ENCODE data around the gene CDC14A.
A peak's percentile ranks its signal among the peaks of the same experiment; 100 is the strongest.
"Not testable (repeated sequence)": the region's sequence is repeated elsewhere in the genome, so short reads cannot be mapped to it uniquely, and the experiment has no call there.

Gene CDC14A

DNA sequence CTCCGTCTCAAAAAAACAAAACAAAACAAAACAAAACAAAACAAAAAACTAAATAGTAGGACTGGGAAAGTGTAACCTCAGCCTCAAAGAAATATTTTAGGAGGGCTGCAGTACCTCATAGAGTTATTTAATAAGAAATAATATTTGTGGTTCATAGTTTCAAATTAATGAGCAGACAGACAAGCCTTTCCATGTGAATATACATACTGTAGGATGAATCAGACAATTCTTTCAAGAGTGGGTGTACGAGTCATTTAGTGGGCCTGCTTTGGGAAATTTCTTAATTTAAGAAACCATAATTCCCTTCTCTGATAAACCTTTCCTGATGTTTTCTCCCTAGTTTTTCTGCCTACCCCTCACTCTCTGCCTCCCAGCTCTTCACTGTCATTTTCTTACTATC lies 52.5 kb downstream of the CDC14A start:
- peak; percentile 32 for DNase-seq (ENCODE audit: low read depth)

DNA sequence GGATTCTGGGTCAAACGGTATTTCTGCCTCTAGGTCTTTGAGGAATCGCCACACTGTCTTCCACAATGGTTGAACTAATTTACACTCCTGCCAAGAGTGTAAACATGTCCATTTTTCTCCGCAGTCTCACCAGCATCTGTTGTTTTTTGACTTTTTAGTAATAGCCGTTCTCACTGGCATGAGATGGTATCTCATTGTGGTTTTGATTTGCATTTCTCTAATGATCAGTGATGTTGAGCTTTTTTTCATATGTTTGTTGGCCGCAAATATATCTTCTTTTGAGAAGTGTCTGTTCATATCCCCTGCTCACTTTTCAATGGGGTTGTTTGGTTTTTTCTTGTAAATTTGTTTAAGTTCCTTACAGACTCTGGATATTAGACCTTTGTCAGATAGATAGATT lies 53.6 kb downstream of the CDC14A start:
- DNase-seq (ENCODE audit: low read depth), result not testable (repeated sequence)

GRCh38 chr1:100407390-100407789 lies 55.1 kb downstream of the CDC14A start:
- DNase-seq (ENCODE audit: low read depth), result not testable (repeated sequence)

DNA sequence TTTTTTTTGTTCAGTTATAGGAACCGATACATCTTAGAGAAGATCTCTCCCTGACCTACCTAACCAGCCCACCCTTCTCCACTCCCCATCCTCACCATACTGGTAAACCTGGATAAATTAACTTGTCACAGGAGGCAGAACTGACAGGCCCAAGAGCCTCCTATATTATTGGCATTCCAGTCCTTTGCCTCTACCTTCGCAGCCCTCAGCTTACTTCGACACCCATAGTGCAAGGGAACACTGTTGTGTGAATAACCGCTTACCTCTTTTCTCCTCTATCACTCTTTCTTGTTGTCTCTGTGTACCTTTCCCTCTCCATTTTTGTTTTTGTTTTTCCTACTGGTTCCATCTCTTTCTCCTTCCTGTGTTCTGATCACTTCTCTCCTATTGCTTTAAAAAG lies 58.7 kb downstream of the CDC14A start:
- no peak for DNase-seq (ENCODE audit: low read depth)

GRCh38 chr1:100411574-100411973 lies 59.3 kb downstream of the CDC14A start:
- DNase-seq (ENCODE audit: low read depth), result no peak

DNA sequence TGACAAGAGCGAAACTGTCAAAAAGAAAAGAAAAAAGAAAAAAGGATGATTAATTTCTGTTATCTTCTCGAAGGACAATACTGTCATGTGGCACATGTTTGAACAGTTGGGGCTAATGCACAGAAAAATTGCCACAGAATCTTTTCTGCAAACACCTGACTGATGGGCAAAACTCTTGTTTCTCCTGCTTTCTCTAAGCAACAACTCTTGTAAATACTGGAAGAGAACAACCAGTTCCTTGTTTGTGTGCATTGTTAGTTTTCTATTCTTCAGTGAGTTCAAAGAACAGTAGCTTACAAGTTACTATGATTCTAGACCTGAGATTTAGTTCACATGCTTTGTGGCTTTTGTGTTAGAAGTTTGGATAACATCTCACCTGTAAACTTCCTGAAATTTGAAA lies 60.7 kb downstream of the CDC14A start:
- DNase-seq (ENCODE audit: low read depth), result no peak

- no peak for DNase-seq (ENCODE audit: low read depth)
Observed at GRCh38 chr1:100414693-100415497, 62.6 kb downstream of the CDC14A start.

DNA sequence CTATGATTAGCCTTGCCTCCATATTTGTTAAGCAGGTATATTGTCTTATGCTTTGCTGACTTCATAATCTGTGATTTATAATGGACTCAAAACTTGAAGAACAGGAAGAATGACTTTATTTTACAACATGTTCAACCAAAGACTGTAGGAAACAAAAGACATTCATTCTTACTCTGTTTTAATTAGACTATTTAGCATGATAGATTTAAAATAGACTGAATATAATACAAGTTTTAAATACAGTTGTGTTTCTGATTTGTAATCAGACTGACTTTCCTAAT lies 63.1 kb downstream of the CDC14A start:
- DNase-seq (ENCODE audit: low read depth), result no peak

DNA sequence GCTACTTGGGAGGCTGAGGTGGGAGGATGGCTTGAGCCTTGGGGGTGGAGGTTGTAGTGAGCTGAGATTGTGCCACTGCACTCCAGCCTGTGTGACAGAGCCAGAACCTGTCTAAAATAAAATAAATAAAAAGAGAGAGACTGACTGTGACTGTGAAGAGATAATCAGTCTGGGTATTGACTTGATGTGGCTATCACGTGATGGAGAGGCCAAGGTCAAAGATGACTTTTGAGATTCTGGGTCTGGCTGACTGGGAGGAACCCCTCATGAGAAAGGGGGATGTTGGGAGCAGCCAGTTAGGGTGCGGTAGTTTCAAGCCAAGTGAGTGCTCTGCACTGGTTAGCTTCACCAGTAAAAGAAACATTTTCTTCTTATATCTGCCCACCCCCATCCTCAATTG lies 66.8 kb downstream of the CDC14A start:
- DNase-seq (ENCODE audit: low read depth), result no peak

GRCh38 chr1:100422065-100422464 lies 69.8 kb downstream of the CDC14A start:
- no peak for DNase-seq (ENCODE audit: low read depth)

DNA sequence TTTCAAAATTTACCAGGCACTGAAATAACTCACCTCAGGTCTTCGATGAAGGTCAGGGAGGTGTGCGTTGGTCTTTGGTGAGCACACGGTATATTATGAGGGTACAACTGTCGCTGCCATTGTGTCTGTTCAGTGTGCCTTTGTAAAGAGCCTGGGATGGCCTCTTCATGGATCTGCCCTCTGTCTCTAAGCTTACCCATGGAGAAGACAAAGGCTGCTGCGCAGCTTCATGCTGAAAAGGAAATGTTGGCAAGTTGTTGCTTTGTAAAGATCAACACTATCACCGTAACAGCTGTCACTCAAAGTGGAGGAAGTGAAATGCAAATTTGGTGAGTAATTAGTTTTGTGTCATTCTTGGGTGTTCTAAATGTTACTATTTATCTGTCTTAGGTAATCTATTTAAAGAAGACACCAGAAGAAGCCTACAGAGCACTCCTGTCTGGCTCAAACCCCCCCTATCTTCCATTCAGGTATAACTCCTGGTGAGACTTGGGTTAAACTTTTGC lies 71.6 kb downstream of the CDC14A start:
- no peak for DNase-seq (ENCODE audit: low read depth)

- DNase-seq (ENCODE audit: low read depth), result no peak
Observed at GRCh38 chr1:100428160-100428559, 75.9 kb downstream of the CDC14A start.

DNA sequence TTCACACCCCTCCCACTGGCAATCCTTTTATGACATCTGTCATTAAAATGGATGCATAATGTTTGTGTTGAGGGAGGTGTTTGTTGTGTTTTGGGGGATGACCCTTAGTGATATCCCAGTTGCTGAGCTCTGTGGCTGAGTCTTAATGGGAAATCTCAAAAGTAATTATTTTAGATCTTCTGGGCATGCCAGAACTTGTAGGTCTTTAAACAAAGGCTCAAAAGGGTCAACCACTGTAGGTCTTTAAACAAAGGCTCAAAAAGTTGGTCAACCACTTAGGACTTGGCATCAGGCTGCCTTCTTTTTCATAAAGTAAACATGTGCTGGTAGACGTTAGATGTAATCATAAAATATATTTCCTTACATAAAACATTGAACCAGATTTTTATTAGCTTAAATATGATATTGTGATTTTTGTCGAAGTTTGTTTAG lies 78.0 kb downstream of the CDC14A start:
- no peak for DNase-seq (ENCODE audit: low read depth)

- no peak for DNase-seq (ENCODE audit: low read depth)
Observed at GRCh38 chr1:100431954-100432353, 79.6 kb downstream of the CDC14A start.

DNA sequence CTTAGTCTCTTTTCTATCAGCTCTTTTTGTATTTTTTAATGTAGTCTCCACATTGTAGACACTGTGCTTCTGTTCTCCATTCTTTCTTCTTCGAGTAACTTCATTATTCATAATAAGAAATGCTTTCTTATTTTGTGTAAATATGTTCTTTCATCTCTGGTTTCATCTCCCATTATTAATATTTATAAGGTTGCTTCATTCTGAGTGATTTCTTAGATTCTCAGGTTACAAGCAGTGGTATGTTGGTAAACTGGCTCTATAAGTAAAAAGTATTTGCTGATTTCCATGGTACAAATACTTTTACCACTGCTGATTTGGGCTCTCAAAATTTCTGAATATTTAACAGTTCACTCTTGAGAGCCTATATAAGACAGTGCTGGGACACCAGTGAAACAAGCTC lies 81.3 kb downstream of the CDC14A start:
- DNase-seq (ENCODE audit: low read depth), result no peak

DNA sequence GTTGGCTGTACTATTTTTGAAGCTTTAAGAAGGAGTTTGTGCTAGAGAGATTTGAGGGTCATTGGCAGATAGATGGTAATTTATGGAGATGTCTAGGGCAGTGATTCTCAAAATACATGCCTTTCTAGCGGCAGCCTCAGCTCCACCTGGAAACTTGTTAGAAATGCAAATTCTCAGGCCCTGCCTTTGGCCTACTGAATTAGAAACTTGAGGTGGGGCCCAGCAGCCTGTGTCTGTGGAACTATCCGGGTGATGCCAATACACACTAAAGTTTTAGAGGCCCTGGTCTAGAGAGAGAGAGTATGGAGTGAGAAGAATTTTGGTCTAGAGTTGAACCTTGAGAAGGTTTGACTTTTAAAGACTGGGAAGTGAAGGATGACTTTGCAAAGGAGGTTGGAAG lies 82.5 kb downstream of the CDC14A start:
- DNase-seq (ENCODE audit: low read depth), result no peak

- no peak for DNase-seq (ENCODE audit: low read depth)
Observed at GRCh38 chr1:100438375-100438774, 86.1 kb downstream of the CDC14A start.

DNA sequence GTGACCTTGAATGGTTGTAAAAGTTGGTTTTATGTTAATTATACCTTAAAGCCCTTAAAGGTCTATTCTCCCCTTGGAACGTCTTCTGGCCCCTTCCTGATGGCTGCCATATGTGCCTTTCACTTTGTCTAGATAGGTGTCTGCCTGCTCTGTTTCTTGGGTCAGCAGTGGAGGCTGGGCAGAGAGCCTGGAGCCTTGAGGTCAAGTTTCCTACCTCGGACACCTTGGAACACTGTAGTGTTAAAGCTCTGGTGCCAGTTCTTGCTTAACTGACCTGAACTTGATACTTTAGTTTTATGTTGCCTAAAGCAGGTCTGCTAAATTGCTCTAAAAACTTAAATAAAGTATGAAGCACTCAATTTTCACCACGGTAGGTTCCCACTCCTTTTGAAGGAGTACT lies 86.5 kb downstream of the CDC14A start:
- no peak for DNase-seq (ENCODE audit: low read depth)

- DNase-seq (ENCODE audit: low read depth), result no peak
Observed at GRCh38 chr1:100440075-100440809, 87.9 kb downstream of the CDC14A start.

DNA sequence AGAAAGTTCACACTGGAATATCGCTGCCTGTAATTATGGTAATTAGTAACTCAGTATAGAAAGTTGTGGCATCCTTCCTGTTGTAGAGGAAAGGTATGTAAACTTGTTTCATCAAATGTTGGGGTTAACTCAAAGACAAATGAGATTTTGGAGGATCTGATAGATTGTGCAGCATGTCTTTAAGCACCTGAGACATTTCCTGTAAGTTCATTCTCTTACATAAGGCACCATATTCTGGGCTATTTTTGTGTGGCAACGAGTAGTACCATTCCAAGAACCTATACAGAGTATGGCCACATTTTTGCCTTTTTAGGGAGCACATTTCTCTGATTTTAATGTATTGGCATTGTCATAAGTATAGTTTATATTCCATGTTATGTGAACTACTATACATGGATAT lies 88.8 kb downstream of the CDC14A start:
- no peak for DNase-seq (ENCODE audit: low read depth)

GRCh38 chr1:100441651-100442050 lies 89.3 kb downstream of the CDC14A start:
- DNase-seq (ENCODE audit: low read depth), result no peak

GRCh38 chr1:100443811-100444571 lies 91.7 kb downstream of the CDC14A start:
- peak; percentile 15 for DNase-seq (ENCODE audit: low read depth)

- no peak for DNase-seq (ENCODE audit: low read depth)
Observed at GRCh38 chr1:100445565-100445964, 93.3 kb downstream of the CDC14A start.

All from EH (cell line).